DOHH2 (cell line): ENCODE data around the gene ZFHX3.

ENCODE experiments used
- H3F3A ChIP-seq: fragments of 200-600 bp; sonication (generic), shearing (Covaris generic); 2 replicates; pipeline ENCODE4 v1.6.0; 2016; ENCODE audit warnings: antibody characterized with exemption, mild to moderate bottlenecking; ENCODE audit not compliant: control insufficient read depth, insufficient read depth
- H3K27ac ChIP-seq: fragments of 200-600 bp; sonication (generic); 2 replicates; pipeline ENCODE4 v1.5.1; 2014; ENCODE audit warnings: low read depth, mild to moderate bottlenecking, low read length, moderate library complexity
- H3K27me3 ChIP-seq: fragments of 200-600 bp; sonication (generic); 2 replicates; pipeline ENCODE4 v1.6.1; 2014; ENCODE audit warnings: mild to moderate bottlenecking, low read length, mixed read lengths; ENCODE audit not compliant: control insufficient read depth
- H3K36me3 ChIP-seq: fragments of 200-600 bp; sonication (generic); 2 replicates; pipeline ENCODE4 v1.6.1; 2014; ENCODE audit warnings: mild to moderate bottlenecking, low read length, moderate library complexity, mixed read lengths; ENCODE audit not compliant: control insufficient read depth
- H3K4me1 ChIP-seq: fragments of 200-600 bp; sonication (generic); 2 replicates; pipeline ENCODE4 v1.6.1; 2014; ENCODE audit warnings: mild to moderate bottlenecking, low read length, mixed read lengths; ENCODE audit not compliant: control insufficient read depth
- H3K4me2 ChIP-seq: fragments of 200-600 bp; sonication (generic); 2 replicates; pipeline ENCODE4 v1.6.0; 2014; ENCODE audit warnings: mild to moderate bottlenecking, low read length, moderate library complexity
- H3K4me3 ChIP-seq: fragments of 200-600 bp; sonication (generic); 2 replicates; pipeline ENCODE4 v1.5.1; 2014; ENCODE audit warnings: mild to moderate bottlenecking, low read length, mixed read lengths
- H3K79me2 ChIP-seq: fragments of 200-600 bp; sonication (generic); 2 replicates; pipeline ENCODE4 v1.6.1; 2014; ENCODE audit warnings: mild to moderate bottlenecking, low read length, mixed read lengths; ENCODE audit not compliant: control insufficient read depth
- H3K9me2 ChIP-seq: fragments of 200-600 bp; sonication (generic); replicated peaks from 2 replicates; pipeline ENCODE4 v1.6.1; 2014; ENCODE audit warnings: mild to moderate bottlenecking, low read length, mixed read lengths; ENCODE audit not compliant: control insufficient read depth
- H3K9me3 ChIP-seq: fragments of 200-600 bp; sonication (generic); 2 replicates; pipeline ENCODE4 v1.6.1; 2014; ENCODE audit warnings: antibody characterized with exemption, low read length, mixed read lengths; ENCODE audit not compliant: control insufficient read depth, insufficient read depth
- H4K20me1 ChIP-seq: fragments of 200-600 bp; sonication (generic); 2 replicates; pipeline ENCODE4 v1.6.0; 2014; ENCODE audit warnings: low read depth, mild to moderate bottlenecking, antibody characterized with exemption, low read length, moderate library complexity; ENCODE audit not compliant: control insufficient read depth, insufficient read depth
- CTCF ChIP-seq: fragments of 200-600 bp; sonication (generic); IDR thresholded peaks from one replicate; pipeline ENCODE4 v1.5.1; 2014; ENCODE audit warnings: antibody characterized with exemption, mild to moderate bottlenecking, low read depth, low read length; ENCODE audit not compliant: poor library complexity, severe bottlenecking
- EZH2phosphoT487 ChIP-seq: fragments of 200-600 bp; sonication (generic); IDR thresholded peaks from 2 replicates; pipeline ENCODE4 v1.6.1; 2017; ENCODE audit warnings: borderline replicate concordance, mild to moderate bottlenecking, antibody characterized with exemption, low read length, moderate library complexity, mixed read lengths

The ZFHX3 gene

GRCh38 chr16:72940886-72941285 is 107.0 kb downstream of the ZFHX3 start:
- no peak overlapping the region for H3K4me2 ChIP-seq
- H3K9me2 ChIP-seq, result no peaks in the 10 kb centered on the region
- H3K9me3 ChIP-seq, result no peaks in the 10 kb centered on the region
- no peaks in the 10 kb centered on the region for H3K4me1 ChIP-seq
- no peaks in the 10 kb centered on the region for H3F3A ChIP-seq
- H3K27ac ChIP-seq, result no peak overlapping the region
- H3K4me3 ChIP-seq, result no peak overlapping the region
- H3K27me3 ChIP-seq, result no peaks in the 10 kb centered on the region
- H4K20me1 ChIP-seq, result 0 out of 2 replicates have a peak, but pooled peaks cover 6% of the 10 kb centered on the region
- no peak for TF ChIP-seq CTCF
- no peak for TF ChIP-seq EZH2phosphoT487
- no peaks in the 10 kb centered on the region for H3K79me2 ChIP-seq
- H3K36me3 ChIP-seq, result no peaks in the 10 kb centered on the region

- H3K36me3 ChIP-seq, result no peaks in the 10 kb centered on the region
- no peak overlapping the region for H3K4me3 ChIP-seq
- no peaks in the 10 kb centered on the region for H3K4me1 ChIP-seq
- no peak overlapping the region for H3K27ac ChIP-seq
- no peaks in the 10 kb centered on the region for H3F3A ChIP-seq
- TF ChIP-seq EZH2phosphoT487 (no peak), CTCF (no peak)
- no peaks in the 10 kb centered on the region for H3K9me3 ChIP-seq
- no peaks in the 10 kb centered on the region for H3K9me2 ChIP-seq
- H3K27me3 ChIP-seq, result no peaks in the 10 kb centered on the region
- no peaks in the 10 kb centered on the region for H3K79me2 ChIP-seq
- peaks cover 3% of the 10 kb centered on the region; the same call in 1 of the 2 replicates for H4K20me1 ChIP-seq
- no peak overlapping the region for H3K4me2 ChIP-seq
Observed at GRCh38 chr16:72939247-72939646, 108.7 kb downstream of the ZFHX3 start.

GRCh38 chr16:72938795-72939164 is 109.1 kb downstream of the ZFHX3 start:
- no peak overlapping the region for H3K4me2 ChIP-seq

More at GRCh38 chr16:72938795-72939164, 109.1 kb downstream of the ZFHX3 start:
- no peak overlapping the region for H3K27ac ChIP-seq
- no peaks in the 10 kb centered on the region for H3K9me3 ChIP-seq
- H3K9me2 ChIP-seq, result no peaks in the 10 kb centered on the region
- no peaks in the 10 kb centered on the region for H3K79me2 ChIP-seq
- no peaks in the 10 kb centered on the region for H3K36me3 ChIP-seq
- no peaks in the 10 kb centered on the region for H3K4me1 ChIP-seq
- H3F3A ChIP-seq, result no peaks in the 10 kb centered on the region
- TF ChIP-seq CTCF, result no peak
- H3K4me3 ChIP-seq, result no peak overlapping the region
- peaks cover 3% of the 10 kb centered on the region; the same call in 1 of the 2 replicates for H4K20me1 ChIP-seq
- no peaks in the 10 kb centered on the region for H3K27me3 ChIP-seq
